ENCODE data around the gene GFOD1.

The GFOD1 gene, protein sequence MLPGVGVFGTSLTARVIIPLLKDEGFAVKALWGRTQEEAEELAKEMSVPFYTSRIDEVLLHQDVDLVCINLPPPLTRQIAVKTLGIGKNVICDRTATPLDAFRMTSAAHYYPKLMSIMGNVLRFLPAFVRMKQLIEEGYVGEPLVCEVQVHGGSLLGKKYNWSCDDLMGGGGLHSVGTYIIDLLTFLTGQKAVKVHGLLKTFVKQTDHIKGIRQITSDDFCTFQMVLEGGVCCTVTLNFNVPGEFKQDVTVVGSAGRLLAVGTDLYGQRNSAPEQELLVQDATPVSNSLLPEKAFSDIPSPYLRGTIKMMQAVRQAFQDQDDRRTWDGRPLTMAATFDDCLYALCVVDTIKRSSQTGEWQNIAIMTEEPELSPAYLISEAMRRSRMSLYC

DNA sequence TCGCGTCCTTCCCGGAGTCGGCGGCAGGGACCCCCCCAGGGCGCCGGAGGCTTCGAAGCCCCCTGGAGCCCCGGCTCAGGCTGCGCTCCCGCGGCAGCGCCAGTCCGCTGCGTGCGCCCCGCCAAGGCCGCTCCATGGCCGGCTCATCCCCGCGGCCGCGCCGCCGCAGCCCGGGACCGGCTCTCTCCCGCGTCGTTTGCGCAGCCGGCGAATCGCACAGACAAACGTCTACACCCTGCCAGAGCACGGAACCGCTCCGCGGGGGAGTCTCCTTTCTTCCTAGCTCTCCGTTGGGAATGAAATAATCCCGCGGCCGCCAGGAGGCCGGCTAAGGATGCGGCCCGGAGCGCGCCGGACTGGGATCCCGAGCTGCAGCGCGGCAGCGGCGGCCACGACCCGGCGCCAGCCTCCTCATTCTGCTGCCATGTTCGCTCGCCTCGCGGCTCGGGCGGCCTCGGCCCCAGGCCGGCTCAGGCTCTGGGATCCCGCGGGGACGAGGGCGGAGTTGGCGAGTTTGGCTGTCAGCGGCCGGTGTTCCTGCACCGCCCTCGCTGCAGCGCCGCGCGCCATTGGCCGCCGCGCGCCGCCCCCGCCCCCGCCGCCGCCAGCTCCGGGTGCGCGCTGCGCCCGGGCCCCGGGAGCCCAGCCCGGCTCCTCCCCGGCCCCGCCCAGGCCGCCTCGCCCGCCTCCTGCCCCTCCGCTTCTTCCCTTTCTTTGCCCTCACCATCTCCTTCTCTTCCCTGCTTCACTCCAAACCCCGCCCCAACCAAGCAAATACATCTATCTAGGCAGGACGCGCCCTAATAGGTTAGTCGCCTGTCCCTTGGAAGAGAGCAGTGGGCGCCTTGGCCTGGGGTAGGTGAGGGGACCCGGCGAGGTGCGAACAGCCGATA is at the start of gene GFOD1:
GFOD1 (minus strand) TSS at position 479 of the 893 bp plus-strand sequence. CDS start 710 bp downstream, outside the sequence.
- DNase-seq (ENCODE audit: insufficient read length, low spot score): peak; percentile 92
- peak; percentile 62 for FAIRE-seq

DNA sequence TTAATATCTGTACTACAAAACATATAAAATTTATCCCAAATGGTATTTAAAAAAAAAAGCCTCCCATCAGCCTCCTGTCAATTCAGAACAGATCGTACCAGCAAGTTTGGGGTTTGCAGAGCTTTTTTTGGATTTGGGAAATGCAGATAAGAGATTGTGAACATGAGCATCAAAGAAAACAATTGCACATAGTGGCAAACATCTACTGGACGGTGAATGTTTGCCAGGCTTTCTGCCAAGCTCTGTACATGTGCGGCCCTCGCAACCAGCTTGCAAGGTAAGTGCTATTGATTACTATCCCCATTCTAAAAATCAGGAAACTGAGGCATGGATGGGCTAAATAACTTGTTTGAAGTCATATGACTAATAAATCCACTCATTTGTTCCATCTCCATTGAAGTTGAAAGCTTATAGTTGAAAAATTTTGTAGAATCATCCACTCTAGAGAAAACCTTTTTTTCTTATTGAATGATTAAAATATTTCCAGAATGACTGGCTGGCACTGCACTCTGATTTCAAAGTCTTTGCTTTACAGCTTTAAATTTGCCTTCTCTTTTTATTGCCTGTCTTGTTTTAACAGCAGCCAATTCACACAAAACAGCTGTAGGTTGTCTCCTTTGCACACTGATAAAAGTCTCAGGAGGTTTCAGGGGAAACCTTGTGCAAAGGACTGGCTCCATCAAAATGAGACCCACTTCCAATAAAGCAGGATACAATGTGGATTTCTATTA is 49.6 kb upstream of the GFOD1 start:
- FAIRE-seq (no peak), DNase-seq (ENCODE audit: insufficient read length, low spot score) (no peak)

DNA sequence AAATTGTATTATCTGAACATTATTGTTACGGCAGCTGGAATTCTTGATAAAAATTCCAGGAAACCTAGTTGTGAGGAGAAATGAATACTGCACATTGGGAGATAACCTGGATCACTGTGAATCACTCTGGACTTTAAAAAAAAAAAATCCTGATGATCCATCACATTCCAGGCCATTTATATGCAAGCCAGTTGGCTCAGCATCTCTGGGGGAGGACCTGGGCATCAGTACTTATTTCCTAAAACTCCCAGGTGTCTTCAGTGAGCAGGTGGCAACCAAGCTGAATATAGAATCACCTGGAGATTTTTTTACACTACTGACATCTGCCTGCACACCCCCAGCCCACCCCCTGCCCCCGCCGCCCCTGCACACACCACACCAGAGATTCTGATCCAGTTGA is 47.9 kb upstream of the GFOD1 start:
- DNase-seq (ENCODE audit: insufficient read length, low spot score) (no peak), FAIRE-seq (no peak)

DNA sequence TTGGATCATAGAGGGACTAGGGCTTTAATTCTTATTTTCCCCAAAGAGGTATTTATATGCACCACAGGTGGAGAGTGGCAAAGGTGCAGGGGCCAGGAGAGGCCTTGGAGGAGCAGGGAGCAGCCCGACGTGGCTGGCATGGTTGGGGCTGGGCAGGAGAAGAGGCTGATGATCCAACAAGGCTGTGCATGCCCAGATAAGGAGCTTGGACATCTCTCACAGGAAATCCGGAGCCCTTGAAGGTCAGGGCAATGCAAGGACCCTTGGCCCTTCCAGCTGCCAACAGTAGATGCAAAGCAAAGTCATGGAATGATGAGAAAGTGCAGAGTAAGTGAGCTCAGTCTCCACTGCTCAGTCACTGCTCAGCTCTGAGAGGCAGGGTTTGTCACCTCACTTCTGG is 47.1 kb upstream of the GFOD1 start:
- no peak for FAIRE-seq
- DNase-seq (ENCODE audit: insufficient read length, low spot score): no peak

DNA sequence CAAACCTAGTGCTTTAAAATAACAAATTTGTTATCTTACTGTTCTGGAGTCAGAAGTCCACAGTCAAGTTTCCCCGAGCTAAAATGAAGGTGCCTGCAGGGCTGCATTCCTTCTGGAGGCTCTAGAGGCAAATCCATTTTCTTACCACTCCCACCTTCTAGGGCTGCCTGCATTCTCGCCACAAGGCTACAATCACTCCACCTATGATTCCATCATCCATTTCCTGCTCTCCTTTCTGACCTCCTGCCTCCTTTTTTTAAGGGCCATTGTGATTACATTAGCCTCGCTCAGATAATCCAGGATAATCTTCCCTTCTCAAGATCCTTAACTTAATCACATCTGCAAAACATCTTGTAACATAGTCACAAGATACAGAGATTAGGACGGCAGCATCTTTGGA is 44.6 kb upstream of the GFOD1 start:
- DNase-seq (ENCODE audit: insufficient read length, low spot score) (no peak), FAIRE-seq (no peak)

DNA sequence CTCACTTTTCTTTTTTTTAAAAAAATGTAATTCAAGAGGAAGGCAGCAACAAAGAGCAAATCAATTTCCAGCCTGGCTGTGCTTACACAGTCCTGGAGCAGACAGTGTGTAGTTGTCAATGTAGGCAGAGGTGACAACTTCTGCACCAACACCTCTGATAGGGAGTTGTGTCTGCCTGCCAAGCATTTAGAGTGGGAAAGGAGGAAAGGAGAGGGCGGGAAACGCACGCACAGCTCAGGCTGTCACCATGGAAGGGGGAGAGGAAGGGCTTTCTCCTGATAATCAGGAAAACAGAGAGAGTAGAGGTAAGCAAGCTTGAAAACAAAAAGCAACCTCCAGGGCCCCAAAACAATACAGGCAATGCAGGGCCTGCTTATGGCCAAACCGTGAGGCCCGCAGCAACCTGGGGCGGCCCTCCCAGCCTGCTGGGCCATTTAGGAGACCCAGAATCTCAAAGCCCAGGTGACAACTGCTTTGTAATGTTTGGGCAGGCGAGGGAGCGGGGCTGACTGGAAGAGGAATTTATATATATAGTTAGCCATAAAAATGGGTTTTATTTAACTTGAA is 41.5 kb upstream of the GFOD1 start:
- DNase-seq (ENCODE audit: insufficient read length, low spot score) (no peak), FAIRE-seq (no peak)

DNA sequence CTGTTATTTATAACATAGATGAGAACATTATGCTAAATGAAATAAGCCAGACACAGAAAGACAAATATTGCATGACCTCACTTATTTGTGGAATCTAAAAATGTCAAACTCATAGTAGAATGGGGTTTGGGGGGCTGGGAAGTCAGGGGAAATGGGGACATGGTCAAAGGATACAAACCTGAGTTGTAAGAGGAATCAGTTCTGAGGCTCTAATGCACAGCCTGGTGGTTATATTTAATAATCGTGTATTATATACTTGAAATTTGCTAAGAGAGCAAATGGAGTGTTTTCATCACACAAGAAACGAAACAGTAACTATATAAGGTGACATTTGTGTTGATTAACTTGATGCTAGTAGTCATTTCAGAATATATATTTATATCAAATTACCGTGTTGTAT is 40.8 kb upstream of the GFOD1 start:
- no peak for DNase-seq (ENCODE audit: insufficient read length, low spot score)
- no peak for FAIRE-seq

DNA sequence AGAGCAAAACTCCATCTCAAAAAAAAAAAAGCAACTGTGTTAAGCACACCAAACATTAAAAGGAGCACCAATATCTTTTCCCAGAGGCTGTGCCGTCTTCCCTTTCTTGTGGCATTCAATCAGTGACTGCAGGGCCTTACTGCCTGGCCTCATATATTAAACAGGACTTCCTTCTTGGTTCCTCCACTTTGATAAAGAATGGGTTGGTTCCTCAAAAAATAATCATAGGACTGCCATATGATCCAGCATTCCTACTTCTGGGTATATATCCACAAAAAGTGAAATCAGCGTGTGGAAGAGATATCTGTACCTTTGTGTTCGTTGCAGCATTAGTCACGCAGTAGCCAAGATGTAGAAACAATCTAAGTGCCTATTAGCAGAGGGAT is 40.3 kb upstream of the GFOD1 start:
- no peak for FAIRE-seq
- DNase-seq (ENCODE audit: insufficient read length, low spot score): no peak

DNA sequence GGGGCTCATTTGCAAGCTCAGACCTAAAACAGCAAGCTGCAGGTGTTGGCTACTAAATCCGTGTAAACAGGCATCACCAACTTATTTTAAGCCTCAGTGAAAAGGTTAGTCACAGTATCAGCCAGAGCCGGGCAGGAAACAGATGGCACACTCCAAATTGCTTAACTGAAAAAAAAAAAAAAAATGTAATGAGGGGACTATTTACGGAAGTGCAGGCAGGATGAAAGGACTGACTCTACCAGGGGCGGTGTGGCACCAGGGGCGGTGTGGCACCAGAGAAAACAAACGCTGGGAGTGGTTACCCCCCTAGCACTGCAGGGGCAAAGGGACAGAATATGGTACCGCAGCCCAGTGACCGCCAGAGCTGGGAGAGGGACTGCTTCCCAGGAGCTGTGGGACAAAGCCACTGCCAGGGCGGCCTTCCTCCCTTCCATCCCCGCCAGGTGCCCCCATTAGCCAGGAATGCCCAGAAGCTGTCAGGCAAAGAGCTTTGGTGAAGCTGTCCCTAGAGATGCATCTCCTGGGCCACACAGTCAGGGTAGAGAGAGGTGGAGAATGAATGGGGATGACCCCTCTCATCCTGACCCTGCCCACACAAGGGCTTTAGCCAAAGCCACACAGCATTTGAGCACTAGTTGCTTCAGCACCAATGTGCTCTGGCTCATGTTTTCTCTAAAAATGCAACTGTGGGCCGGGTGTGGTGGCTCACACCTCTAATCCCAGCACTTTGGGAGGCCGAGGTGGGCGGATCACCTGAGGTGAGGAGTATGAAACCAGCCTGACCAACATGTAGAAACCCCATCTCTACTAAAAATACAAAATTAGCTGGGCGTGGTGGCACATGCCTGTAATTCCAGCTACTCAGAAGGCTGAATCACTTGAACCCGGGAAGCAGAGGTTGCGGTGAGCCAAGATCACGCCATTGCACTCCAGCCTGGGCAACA is 39.6 kb upstream of the GFOD1 start:
- DNase-seq (ENCODE audit: insufficient read length, low spot score): peak; percentile 33
- FAIRE-seq: no peak

DNA sequence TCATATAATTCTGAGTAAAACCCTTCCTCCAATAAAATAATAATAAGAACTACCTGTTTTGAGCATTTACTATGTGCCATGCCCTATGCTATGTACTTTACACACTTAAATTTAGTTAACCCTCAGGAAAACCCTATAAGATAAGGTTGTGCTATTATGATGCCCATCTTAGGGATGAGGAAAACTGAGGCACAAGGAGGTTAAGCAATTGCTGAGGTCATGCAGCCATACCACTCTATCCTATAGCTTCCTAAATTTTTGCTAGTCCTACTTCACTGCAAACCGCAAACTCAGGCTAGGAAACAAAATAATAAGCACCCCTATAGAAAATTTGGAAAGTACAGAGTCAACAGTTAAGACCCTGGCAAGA is 38.9 kb upstream of the GFOD1 start:
- FAIRE-seq (peak; percentile 70), DNase-seq (ENCODE audit: insufficient read length, low spot score) (no peak)

DNA sequence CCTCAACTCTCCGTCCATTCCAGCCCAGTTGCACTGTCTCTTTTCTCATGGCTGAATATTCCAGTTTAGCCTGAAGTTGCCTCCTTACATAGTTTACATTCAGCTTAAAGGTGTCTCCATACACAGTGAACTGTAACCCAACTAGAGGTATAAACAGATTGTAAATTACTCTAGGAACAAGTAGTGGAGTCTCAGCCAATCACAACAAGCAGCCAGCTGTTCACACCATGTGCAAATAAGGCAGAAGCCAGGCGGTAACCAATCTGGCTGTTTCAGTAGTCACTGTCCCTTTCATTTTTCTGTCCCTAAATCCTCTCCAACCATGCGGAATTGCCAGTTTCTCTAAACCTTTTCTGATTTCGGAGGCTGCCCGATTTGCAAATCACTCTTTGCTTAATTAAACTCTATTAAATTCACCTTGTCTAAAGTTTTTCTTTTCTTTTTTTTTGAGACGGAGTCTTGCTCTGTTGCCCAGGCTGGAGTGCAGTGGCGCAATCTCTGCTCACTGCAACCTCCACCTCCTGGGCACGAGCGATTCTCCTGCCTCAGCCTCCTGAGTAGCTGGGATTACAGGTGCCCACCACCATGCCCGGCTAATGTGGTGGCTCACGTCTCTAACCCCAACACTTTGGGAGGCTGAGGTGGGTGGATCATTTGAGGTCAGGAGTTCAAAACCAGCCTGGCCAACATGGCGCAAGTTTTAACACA is 37.6 kb upstream of the GFOD1 start:
- DNase-seq (ENCODE audit: insufficient read length, low spot score) (no peak), FAIRE-seq (no peak)

DNA sequence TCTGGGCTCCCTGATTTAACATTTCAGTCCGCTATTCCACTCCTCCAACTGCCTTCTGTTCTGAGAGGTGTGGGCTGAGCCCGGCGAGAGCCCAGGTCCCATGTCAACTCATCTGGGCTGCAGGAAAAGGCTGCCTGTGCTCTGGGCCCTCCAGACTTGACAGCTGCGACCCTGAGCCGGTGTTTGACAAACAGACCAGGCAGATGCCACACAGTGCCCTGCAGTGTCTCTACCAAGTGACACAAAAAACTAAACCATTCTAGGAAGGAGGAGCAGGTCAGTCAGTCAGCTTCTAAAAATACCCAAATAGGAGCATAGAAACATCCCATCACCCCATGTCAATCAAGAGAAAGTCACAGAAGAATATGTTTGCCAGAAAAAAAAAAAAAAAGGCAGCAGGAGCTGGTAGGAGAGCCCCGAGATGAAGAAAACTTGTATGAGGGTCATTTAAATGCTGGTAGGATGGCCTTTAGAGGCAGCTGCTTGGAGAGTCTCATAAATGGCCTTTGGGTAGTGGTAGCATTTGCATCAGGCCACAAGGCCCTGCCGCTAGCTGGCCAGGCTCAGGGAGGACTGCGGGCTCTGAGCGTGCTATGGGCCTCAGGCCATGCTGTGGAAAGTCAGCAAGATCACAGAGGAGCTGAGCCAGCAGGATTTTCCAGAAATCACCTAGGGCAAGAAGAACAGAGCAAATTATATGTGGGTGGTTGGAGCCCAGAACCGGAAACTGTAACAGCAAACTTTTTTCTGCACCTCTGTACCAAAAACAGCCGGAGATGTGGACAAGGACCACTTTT is 36.6 kb upstream of the GFOD1 start:
- FAIRE-seq (no peak), DNase-seq (ENCODE audit: insufficient read length, low spot score) (no peak)

DNA sequence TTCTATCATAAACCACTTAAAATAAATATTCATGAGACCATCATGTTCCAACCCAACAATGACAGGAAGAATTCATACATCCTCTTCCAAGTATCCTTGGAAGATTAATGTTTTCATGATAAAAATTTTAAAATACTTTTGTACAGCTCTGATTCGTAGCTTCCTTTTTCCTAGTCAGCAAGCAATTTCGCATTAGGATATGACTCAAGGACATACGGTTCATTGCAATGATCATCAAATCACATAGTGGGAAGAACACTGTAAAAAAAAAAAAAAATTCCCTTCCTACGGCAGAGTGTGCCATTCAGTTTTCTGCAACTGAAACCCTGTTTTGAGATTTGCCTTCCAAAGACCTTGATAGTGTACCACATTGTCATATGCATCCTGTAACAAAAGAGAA is 35.3 kb upstream of the GFOD1 start:
- FAIRE-seq: no peak
- no peak for DNase-seq (ENCODE audit: insufficient read length, low spot score)

DNA sequence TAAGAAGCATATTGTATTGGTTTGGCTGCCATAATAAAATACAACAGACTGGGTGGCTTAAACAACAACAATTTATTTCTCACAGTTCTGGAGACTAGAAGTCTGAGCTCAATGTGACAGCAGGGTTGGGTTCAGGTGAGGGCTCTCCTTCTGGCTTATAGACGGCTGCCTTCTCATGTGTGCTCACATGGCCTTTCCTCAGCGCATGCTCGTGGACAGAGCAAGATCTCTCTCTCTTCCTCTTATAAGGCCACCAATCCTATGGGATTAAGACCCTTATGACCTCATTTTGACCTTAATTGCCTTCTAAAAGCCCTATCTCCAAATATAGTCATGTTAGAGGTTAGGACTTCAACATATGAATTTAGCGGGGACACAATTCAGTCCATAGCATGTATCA is 32.4 kb upstream of the GFOD1 start:
- FAIRE-seq (no peak), DNase-seq (ENCODE audit: insufficient read length, low spot score) (no peak)

DNA sequence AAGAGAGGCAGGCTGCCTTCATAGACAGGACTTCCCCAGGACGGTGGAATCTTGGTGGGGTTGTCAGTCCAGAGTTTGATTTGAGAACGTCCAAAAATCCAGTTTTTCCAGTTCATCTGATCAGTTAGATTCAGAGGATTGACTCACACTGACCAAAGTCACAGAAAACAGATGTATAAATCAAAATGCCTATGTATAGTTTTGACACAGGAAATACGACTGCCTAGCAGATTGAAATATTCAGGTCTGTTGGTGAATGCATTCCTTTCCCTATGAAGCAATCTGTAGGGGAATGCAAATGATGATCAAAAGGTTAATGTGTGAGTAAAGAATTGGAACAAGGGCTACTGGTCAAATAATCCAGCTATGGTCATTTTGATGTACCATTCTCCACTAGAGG is 29.7 kb upstream of the GFOD1 start:
- FAIRE-seq (no peak), DNase-seq (ENCODE audit: insufficient read length, low spot score) (no peak)

DNA sequence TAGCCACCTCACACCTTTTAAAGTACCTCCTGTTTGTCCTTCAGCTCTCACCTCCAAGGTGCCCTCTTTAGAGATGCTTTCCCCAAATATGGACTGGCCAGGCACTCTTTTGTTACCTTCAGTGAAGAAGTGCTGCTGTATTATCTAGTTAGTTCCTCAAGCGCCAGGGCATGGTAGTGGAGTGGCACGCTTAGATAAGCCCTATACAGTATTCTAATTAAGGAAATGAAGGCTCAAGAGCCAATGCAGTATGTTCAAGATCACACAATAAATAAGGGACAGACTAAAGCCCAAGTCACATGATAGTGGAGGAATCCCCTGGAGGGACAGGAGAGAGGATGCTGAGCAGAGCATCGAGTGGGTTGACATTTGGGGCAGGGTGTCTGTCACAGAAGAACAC is 28.5 kb upstream of the GFOD1 start:
- FAIRE-seq: no peak
- no peak for DNase-seq (ENCODE audit: insufficient read length, low spot score)

DNA sequence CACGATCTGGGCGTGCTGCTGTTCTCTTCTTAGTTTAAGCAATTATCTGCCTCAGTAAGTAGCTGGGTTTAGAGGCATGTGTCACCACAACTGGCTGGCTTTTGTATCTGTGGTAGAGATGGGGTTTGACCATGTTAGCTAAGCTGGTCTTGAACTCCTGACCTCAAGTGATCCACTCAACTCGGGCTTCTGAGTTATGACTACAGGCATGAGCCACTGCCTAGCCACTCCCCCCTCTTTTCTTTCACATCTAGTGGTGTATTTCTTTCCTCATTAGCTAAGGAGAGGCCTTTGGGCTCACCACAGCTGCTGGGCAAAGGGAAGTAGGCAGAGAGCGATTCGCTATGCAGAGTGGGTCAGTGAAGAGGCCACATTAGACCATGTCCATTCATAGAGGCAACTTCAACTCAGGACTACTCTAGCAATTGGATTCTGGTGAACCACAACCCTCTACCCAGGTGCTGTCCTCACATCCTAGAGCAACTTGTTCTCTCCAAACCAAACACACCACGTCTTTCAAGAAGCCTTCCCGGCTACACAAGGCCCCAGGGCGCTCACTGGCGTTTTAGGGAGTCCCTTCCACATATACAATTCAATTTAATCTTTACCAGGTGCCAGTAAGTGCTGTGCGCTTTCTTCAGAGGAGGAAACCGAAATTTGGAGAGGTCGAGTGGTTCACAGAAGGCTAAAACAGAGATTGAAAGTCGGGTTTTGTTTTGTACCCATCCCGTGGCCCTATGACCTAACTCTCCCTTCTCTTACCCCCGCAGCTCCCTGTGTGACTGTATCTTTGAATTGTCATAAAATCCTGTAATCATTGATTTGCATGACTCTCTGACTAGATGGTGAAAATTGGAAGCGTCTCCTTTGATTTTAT is 26.5 kb upstream of the GFOD1 start:
- no peak for FAIRE-seq

DNA sequence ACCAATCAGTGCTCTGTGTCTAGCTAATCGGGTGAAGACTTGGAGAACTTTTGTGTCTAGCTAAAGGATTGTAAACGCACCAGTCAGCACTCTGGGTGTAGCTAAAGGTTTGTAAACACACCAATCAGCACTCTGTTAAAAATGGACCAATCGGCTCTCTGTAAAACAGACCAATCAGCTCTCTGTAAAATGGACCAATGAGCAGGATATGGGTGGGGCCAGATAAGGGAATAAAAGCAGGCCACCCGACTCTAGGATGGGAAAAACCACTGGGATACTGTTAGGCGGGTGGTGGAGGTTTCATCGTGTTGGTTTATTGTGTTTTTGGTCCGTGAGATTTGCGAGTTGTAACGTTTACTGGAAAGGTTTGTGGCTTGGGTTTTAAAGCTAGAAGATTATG is 25.5 kb upstream of the GFOD1 start:
- DNase-seq (ENCODE audit: insufficient read length, low spot score): no peak
- FAIRE-seq: no peak

More for the DNA sequence above, 26.5 kb upstream of the GFOD1 start:
- no peak for DNase-seq (ENCODE audit: insufficient read length, low spot score)

Data from GM19239 (cell line).